SK-N-SH treated with all-trans-retinoic acid at 6 μM for 48 hours (cell line): ENCODE measurements around the gene PZP.

Experiments
- ATAC-seq: fragments of 200-7000 bp; cut with Tn5 transposase; 3 replicates; pipeline ENCODE4 v1.9.1; 2020; ENCODE audit warnings: mild to moderate bottlenecking, moderate library complexity
- ARNTL ChIP-seq: fragments of 450-650 bp; formaldehyde crosslinking; IDR thresholded peaks from 2 replicates; pipeline ENCODE4 v1.5.0; 2020; ENCODE audit warnings: low read depth, mild to moderate bottlenecking, moderate library complexity, borderline replicate concordance
- CSDC2 ChIP-seq: fragments of 250-450 bp; sonication (Bioruptor Pico); IDR thresholded peaks from 2 replicates; pipeline ENCODE4 v1.5.0; 2020; ENCODE audit warnings: mild to moderate bottlenecking, moderate library complexity
- ESRRG ChIP-seq: fragments of 250-450 bp; sonication (Bioruptor Pico); IDR thresholded peaks from 2 replicates; pipeline ENCODE4 v1.6.1; 2021; ENCODE audit warnings: mild to moderate bottlenecking
- ISL1 ChIP-seq: fragments of 250-450 bp; sonication (Bioruptor Pico); IDR thresholded peaks from 2 replicates; pipeline ENCODE4 v2.1.2; 2022; ENCODE audit warnings: mild to moderate bottlenecking, moderate library complexity
- OSR1 ChIP-seq: fragments of 250-450 bp; sonication (Bioruptor Pico); IDR thresholded peaks from 2 replicates; pipeline ENCODE4 v1.8.0; 2022; ENCODE audit warnings: moderate library complexity, mild to moderate bottlenecking, inconsistent platforms
- RARB ChIP-seq: fragments of 250-450 bp; sonication (Bioruptor Pico); IDR thresholded peaks from 2 replicates; pipeline ENCODE4 v1.8.0; 2021; ENCODE audit warnings: mild to moderate bottlenecking, moderate library complexity
- SNAI2 ChIP-seq: fragments of 250-450 bp; sonication (Bioruptor Pico); IDR thresholded peaks from 2 replicates; pipeline ENCODE4 v1.5.0; 2020; ENCODE audit warnings: mild to moderate bottlenecking, moderate library complexity
- TCF4 ChIP-seq: fragments of 250-450 bp; sonication (Bioruptor Pico); IDR thresholded peaks from 2 replicates; pipeline ENCODE4 v1.8.0; 2021; ENCODE audit warnings: mild to moderate bottlenecking, moderate library complexity, borderline replicate concordance
- ZC3H10 ChIP-seq: fragments of 250-450 bp; sonication (Bioruptor Pico); IDR thresholded peaks from 2 replicates; pipeline ENCODE4 v1.5.1; 2021; ENCODE audit warnings: mild to moderate bottlenecking, moderate library complexity
- ZFP3 ChIP-seq: fragments of 250-450 bp; sonication (Bioruptor Pico); IDR thresholded peaks from 2 replicates; pipeline ENCODE4 v1.5.0; 2020; ENCODE audit warnings: mild to moderate bottlenecking, moderate library complexity
- ZFP30 ChIP-seq: fragments of 450-650 bp; formaldehyde crosslinking; IDR thresholded peaks from 2 replicates; pipeline ENCODE4 v1.5.0; 2022; ENCODE audit warnings: mild to moderate bottlenecking, moderate library complexity
- ZNF565 ChIP-seq: fragments of 450-650 bp; formaldehyde crosslinking; conservative IDR thresholded peaks from 2 replicates; pipeline ENCODE4 v1.5.0; 2020; ENCODE audit warnings: low read depth, mild to moderate bottlenecking, moderate library complexity
- ZNF70 ChIP-seq: fragments of 450-650 bp; formaldehyde crosslinking; IDR thresholded peaks from 2 replicates; pipeline ENCODE4 v1.5.0; 2020; ENCODE audit warnings: mild to moderate bottlenecking, moderate library complexity
- ZNF8 ChIP-seq: fragments of 450-650 bp; formaldehyde crosslinking; IDR thresholded peaks from 2 replicates; pipeline ENCODE4 v1.5.0; 2020; ENCODE audit warnings: mild to moderate bottlenecking, moderate library complexity
- TF ChIP-seq, protein P1 (sequence below): fragments of 250-450 bp; sonication (Bioruptor Pico); IDR thresholded peaks from 2 replicates; pipeline ENCODE4 v1.5.1; 2020; ENCODE audit warnings: low read depth, mild to moderate bottlenecking, moderate library complexity
- TF ChIP-seq, protein P2 (sequence below): fragments of 250-450 bp; sonication (Bioruptor Pico); IDR thresholded peaks from 2 replicates; pipeline ENCODE4 v1.8.0; 2021; ENCODE audit warnings: low read depth, mild to moderate bottlenecking, moderate library complexity, borderline replicate concordance
- TF ChIP-seq, protein P3 (sequence below): fragments of 250-450 bp; sonication (Bioruptor Pico); IDR thresholded peaks from 2 replicates; pipeline ENCODE4 v1.8.0; 2020; ENCODE audit warnings: mild to moderate bottlenecking, moderate library complexity, borderline replicate concordance
- TF ChIP-seq, protein P4 (sequence below): fragments of 250-450 bp; sonication (Bioruptor Pico); IDR thresholded peaks from 2 replicates; pipeline ENCODE4 v1.5.1; 2021; ENCODE audit warnings: mild to moderate bottlenecking, moderate library complexity

The PZP gene

DNA sequence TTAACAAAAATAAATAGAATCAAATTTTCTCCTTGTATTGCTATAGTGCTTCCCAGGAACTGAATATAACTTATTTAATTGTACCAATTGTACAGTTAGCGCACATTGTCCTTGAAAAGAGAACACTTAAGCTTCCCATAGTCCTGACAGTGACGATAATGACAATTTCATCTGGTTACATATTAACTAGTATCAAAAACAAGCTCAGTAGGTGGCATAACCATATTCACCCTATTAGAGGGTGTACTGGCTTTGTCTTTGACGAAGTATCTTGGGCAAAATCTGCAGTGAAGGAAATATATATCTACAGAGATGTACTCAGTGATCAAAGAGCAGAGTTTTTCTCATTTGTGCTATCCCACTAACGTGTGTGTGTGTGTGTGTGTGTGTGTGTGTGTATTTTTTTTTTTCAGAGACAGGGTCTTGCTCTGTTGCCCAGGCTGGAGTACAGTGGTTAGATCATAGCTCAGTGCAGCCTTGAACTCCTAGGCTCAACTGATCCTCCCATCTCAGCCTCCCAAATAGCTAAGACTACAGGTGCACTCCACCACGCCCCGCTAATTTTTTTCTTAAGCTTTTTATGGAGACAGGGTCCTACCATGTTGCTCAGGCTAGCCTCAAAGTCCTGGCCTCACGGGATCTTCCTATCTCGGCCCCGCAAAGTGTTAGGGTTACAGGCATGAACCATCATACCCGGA, 87.6 kb downstream of the PZP start:
- TF ChIP-seq CSDC2 (no peak), ZNF8 (CRISPR knock-in tag) (no peak), ZC3H10 (CRISPR knock-in tag) (no peak), SNAI2 (CRISPR knock-in tag) (no peak), OSR1 (CRISPR knock-in tag) (no peak), ZFP3 (CRISPR knock-in tag) (no peak)
- TF ChIP-seq, protein P1, sequence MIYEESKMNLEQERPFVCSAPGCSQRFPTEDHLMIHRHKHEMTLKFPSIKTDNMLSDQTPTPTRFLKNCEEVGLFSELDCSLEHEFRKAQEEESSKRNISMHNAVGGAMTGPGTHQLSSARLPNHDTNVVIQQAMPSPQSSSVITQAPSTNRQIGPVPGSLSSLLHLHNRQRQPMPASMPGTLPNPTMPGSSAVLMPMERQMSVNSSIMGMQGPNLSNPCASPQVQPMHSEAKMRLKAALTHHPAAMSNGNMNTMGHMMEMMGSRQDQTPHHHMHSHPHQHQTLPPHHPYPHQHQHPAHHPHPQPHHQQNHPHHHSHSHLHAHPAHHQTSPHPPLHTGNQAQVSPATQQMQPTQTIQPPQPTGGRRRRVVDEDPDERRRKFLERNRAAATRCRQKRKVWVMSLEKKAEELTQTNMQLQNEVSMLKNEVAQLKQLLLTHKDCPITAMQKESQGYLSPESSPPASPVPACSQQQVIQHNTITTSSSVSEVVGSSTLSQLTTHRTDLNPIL (CRISPR knock-in tag): no peak
- TF ChIP-seq, protein P2, sequence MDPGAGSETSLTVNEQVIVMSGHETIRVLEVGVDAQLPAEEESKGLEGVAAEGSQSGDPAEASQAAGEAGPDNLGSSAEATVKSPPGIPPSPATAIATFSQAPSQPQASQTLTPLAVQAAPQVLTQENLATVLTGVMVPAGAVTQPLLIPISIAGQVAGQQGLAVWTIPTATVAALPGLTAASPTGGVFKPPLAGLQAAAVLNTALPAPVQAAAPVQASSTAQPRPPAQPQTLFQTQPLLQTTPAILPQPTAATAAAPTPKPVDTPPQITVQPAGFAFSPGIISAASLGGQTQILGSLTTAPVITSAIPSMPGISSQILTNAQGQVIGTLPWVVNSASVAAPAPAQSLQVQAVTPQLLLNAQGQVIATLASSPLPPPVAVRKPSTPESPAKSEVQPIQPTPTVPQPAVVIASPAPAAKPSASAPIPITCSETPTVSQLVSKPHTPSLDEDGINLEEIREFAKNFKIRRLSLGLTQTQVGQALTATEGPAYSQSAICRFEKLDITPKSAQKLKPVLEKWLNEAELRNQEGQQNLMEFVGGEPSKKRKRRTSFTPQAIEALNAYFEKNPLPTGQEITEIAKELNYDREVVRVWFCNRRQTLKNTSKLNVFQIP (CRISPR knock-in tag): no peak
- no peak for ATAC-seq

DNA sequence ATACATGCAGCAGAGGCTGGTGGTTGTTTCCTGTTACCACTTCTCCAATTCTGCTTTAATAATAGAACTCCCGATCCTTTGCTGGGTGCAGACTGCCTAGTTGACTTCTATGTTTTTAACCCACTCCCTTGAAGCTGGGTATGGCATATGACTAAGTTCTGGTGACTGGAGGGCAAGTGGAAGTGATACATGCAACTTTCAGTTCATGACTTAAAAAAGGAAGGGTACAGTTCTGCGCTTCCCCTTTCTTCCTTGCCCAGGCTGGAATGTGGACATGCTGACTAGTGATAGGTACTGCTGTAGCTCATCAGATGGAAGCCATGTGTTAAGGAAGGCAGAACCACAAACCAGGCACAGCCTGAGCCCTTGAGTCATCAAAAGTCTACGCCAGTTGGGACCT, 90.0 kb downstream of the PZP start:
- TF ChIP-seq ZFP30 (no peak), CSDC2 (no peak)
- TF ChIP-seq, protein P3, sequence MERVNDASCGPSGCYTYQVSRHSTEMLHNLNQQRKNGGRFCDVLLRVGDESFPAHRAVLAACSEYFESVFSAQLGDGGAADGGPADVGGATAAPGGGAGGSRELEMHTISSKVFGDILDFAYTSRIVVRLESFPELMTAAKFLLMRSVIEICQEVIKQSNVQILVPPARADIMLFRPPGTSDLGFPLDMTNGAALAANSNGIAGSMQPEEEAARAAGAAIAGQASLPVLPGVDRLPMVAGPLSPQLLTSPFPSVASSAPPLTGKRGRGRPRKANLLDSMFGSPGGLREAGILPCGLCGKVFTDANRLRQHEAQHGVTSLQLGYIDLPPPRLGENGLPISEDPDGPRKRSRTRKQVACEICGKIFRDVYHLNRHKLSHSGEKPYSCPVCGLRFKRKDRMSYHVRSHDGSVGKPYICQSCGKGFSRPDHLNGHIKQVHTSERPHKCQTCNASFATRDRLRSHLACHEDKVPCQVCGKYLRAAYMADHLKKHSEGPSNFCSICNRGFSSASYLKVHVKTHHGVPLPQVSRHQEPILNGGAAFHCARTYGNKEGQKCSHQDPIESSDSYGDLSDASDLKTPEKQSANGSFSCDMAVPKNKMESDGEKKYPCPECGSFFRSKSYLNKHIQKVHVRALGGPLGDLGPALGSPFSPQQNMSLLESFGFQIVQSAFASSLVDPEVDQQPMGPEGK (CRISPR knock-in tag): no peak
- no peak for ATAC-seq

DNA sequence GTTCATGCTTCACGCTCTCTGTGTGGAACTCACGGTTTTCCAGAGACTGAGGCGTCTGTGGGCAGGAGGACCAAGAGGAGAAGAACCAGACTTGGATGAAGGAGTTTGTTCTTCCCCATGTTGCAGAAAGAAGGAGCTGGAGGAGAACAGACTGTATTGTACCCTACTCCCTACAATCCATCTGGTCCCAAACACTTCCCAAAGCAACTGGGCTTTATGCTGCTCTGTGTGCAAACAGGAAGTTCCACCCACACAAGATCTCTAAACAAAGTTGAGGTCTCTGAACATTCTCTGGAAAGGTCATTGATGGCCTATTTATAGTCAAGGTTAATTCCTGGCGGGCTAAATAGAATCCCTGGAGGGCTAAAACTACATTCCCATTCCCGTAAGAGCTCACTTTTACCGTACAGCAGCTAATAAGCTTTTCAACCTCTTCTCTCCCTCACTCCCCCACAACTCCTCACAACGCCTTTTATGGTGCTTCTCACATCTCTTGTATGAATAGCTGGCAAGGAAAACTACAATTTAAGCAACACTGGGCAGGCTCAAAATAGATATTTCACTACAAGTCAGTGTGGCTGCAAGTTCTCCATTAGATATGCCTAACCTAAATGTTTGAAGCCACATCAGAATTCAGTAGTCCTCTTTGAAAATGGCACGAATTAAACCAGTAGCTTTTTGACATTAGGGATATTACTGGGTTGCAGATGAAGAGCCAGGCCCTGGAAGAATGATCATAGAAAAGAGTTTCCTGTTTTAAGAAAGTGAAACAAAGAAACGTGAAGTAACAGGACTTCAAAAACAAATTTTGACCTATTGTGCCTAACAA, 92.2 kb downstream of the PZP start, which contains the start of gene A2M:
Gene A2M, minus strand, starts transcription at position 189 of the 829 bp plus-strand sequence. Its CDS starts 70 bp downstream, at position 119.
- no peak for ATAC-seq
- TF ChIP-seq, protein P1 (CRISPR knock-in tag): no peak
- TF ChIP-seq ZC3H10 (CRISPR knock-in tag) (no peak), ESRRG (CRISPR knock-in tag) (no peak), ARNTL (CRISPR knock-in tag) (no peak), ZNF565 (CRISPR knock-in tag) (no peak), ZNF8 (CRISPR knock-in tag) (no peak), RARB (CRISPR knock-in tag) (no peak), TCF4 (no peak)
- TF ChIP-seq, protein P2 (CRISPR knock-in tag): no peak
- TF ChIP-seq, protein P4, sequence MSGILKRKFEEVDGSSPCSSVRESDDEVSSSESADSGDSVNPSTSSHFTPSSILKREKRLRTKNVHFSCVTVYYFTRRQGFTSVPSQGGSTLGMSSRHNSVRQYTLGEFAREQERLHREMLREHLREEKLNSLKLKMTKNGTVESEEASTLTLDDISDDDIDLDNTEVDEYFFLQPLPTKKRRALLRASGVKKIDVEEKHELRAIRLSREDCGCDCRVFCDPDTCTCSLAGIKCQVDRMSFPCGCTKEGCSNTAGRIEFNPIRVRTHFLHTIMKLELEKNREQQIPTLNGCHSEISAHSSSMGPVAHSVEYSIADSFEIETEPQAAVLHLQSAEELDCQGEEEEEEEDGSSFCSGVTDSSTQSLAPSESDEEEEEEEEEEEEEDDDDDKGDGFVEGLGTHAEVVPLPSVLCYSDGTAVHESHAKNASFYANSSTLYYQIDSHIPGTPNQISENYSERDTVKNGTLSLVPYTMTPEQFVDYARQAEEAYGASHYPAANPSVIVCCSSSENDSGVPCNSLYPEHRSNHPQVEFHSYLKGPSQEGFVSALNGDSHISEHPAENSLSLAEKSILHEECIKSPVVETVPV (CRISPR knock-in tag): no peak

DNA sequence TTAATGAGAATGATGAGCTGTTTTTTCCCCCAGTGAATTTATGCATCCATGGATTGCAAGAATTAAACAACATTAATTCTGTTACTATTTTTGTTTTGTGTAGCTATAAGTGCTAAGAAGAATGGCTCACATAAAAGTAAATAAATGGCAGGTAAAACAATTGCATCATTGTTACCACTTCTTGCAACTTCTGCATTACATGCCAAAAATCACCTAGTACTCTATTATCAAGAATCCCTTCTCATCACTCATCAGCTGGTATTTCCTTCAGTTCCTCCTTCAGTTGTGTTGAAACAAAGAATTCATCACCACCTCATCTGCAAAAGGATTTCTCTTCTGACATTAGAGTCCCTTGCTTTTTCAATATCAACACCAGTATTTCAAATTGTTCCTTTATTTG, 93.2 kb downstream of the PZP start:
- TF ChIP-seq CSDC2 (no peak), ESRRG (CRISPR knock-in tag) (no peak), ISL1 (CRISPR knock-in tag) (no peak), ZFP3 (CRISPR knock-in tag) (no peak), TCF4 (no peak), ZNF70 (no peak)
- TF ChIP-seq, protein P2 (CRISPR knock-in tag): no peak
- no peak for ATAC-seq
